Globus pallidus (tissue), 1 donor: ENCODE data around the gene NRG3.

Experiments used
- DNase-seq: peaks from one replicate; pipeline ENCODE4 v3.0.0-alpha.2; 2015; ENCODE audit warnings: low spot score

The NRG3 gene

GRCh38 chr10:82213784-82214183, 338.8 kb downstream of the NRG3 start:
- peak; percentile 41 for DNase-seq

- no peak for DNase-seq
These were observed 346.1 kb downstream of the NRG3 start for GRCh38 chr10:82221056-82221455.

DNA sequence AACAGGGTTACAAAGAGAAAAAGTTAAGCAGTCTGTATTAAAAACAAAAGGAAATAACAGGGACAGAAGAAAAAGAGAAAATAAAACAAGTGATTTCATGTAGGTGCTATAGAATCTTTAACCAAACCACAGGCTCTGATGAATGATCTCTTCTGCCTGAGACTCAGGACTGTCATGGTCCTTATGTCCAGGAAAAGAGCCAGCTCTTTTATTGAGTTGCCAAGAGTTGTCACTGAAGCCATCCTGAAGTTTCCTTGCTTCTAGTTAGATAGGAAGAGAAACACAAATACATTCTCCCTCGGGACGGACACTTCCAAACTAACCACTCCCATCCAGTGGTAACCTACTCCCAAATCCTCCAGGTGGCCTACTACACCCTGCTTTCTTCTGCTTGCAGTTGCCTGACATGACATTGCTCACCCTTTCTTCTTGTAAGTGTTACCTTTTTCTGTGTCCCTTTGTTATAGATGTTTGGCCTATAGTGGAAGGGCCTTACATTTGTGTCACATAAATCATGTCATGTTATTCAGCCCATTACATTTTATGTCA, 346.7 kb downstream of the NRG3 start:
- DNase-seq: no peak

- no peak for DNase-seq
These were observed 353.7 kb downstream of the NRG3 start for GRCh38 chr10:82228701-82229100.

GRCh38 chr10:82234173-82234572, 359.2 kb downstream of the NRG3 start:
- no peak for DNase-seq

GRCh38 chr10:82236084-82236731, 361.2 kb downstream of the NRG3 start:
- no peak for DNase-seq

- DNase-seq: no peak
These were observed 363.3 kb downstream of the NRG3 start for GRCh38 chr10:82238291-82238690.

DNA sequence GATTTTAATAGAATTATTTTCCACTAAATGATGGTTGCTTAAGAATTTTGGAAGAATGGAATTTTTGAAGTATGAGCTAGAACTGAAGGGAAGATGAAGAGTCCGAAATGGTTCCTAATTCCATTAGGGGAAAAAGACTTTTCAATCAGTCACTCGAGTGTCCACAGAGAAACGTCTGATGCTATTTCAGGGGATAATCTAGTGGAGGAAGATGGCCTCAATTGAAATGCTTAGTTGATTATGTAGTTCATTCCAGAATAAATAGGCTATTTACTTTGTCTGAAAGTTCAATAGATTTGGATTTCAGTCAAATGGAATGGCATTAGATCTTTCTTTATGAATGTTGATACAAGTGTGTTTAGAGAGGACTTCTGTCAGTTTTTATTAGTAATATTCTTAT, 365.4 kb downstream of the NRG3 start:
- DNase-seq: no peak

DNA sequence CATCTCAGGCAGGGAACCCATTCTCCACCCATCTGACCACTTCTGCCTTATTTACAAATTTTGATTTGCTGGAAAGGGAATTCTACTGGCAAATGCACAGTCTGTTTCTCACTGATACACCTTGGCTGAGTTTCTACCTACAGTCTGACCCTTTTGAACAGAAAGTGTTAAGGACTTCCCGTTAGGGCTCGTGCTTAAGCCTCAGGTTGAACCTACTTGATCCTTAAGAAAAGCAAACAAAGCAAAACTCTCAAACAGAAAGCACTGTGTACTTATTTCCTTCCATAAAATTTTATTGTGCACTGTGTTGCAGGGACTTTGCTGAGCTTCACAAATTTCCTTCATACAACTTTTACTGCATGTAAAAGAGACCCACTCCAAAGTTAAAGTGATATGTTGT, 367.8 kb downstream of the NRG3 start:
- DNase-seq: no peak

- DNase-seq: no peak
These were observed 370.2 kb downstream of the NRG3 start for GRCh38 chr10:82245157-82245556.

DNA sequence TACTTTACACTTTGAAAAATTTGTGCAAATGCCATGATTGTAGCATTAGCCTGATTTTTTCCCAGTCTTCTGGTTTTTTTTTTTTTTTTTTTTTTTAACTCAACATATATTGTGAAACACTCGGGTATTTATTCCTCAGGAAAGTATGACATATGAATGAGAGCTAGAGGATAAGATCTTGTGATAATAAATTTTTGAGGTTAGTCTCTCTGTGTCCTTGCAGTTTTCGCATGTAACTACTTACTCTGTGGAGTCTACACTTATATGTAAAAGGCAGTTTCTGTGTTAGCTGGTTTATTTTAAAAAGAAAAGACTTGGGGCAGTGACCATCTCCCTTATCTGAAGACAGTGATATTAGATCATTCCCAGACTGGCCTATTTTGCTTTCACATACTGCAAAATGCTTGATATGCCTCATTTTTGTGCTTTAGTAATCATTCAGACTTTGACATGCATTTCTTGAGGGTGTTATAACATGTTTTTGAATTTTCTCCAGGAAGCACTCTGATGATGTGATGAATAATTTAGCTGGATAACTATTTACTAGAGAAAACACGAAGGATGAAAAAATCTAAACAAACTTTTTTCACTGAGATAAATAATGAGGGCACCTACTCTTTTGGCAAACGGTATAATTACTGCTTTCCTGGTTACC, 371.0 kb downstream of the NRG3 start:
- DNase-seq: no peak

GRCh38 chr10:82249141-82249540, 374.1 kb downstream of the NRG3 start:
- DNase-seq: no peak

- no peak for DNase-seq
These were observed 376.4 kb downstream of the NRG3 start for GRCh38 chr10:82251222-82251906.

DNA sequence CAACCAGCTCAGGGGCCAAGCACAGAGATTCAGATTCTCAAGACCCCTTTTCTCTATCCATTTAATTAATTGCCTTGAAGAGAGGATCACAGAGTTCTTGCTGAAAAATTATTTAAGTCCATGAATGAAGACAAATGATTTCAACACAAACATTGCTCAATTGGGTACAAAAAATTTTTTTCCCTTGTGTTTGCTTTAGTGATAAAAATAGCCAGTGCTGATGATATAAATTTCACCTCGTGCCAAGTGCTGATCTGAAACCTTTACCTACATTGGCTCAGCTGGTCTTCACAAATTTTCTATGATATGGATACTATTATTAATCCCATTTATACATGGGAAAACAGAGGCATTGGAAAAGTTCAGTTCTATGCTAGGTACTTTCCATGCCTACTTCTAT, 377.1 kb downstream of the NRG3 start:
- DNase-seq: no peak

DNA sequence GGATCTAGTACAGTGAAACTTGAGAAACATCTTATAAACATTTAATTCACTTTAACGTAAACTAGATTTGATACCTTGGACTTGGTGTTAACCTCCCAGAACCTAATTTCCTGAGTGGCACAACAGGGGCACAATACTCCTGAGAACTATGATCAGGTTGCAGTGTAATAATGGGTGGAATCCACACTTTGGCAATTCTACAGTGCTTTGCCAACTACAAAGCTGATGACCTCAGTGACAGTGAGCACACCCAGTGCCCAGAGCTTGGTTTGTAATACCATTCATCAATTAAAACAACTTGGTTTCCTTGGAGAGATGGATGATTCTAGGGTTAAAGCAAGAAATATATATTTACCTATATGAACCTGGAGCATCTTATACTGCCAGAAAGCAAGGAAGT, 379.2 kb downstream of the NRG3 start:
- no peak for DNase-seq

DNA sequence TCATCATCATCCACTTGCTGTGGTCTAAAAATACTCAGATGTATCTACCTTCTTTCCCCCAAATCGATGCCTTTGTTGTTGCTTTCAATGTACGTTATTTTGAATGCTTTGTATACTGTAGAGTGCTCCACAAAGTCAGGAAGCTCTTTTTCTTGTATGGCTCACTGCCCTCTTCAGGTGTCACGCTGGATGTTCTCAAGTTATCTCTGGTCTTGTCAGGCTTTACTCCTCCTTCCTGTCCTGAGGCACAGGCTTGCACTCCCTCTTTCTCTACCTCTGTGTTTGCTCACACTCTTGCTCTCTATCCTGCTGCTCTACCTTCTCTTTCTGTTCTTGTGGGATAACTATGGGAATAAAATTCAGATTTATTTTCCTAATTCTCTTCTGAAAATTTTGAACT, 381.3 kb downstream of the NRG3 start:
- no peak for DNase-seq

DNA sequence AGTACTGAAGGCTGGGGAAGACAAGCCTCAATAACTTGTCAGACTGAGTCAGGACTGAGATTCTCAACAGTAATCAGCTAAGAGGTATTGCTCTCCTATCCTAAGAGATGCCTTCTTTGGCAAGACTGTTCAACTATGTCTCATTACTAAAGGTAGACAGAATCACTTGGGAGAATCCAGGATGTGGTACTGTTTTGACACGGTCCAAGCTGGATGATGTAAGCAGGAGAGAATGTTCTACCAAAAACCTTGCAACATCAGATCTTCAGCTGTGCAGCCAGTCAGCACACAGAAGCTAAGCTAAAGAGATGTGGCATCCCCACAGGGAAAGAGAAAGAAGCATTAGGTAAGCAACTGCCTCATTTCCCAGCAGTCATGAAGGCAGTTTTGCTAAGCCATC, 391.4 kb downstream of the NRG3 start:
- no peak for DNase-seq

DNA sequence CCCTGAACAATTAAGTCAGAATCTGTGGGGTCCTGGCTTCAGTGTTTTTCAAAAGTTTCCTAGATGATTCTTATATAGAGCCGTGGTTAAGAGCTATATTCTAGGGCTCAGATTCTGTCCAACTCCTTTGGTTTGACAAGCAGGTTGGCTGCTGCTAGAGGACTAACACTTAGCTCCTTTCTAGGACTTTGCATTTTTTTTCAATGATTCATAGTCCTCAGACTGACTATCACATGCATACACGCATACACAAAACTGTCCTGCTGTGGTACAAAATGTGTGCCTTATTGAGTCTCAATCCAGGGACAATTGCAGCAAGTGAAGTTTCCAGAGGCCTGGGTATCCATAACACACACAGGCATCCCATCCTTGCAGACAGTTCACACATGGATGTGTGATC, 392.0 kb downstream of the NRG3 start:
- no peak for DNase-seq

GRCh38 chr10:82267465-82267864, 392.5 kb downstream of the NRG3 start:
- no peak for DNase-seq

DNA sequence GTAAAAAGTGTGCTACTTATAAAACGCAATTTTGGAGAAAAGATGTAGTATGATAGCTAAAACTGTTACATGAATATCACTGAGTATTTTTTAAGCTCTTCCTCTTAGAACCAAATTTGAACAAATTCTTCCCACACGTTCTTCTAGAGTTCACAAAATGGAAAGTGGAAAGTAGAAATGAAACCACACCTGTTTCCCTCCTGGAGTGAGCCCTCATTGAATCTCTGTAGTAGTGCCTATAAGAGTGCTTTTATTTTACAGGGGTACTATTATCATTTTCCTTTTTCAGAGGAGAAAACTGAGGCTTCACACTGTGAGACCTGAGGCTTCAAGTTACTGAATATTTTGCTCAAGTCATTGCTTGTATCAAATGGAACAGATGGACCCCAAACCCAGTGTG, 393.0 kb downstream of the NRG3 start:
- no peak for DNase-seq

- no peak for DNase-seq
These were observed 402.6 kb downstream of the NRG3 start for GRCh38 chr10:82277591-82277990.

GRCh38 chr10:82278401-82279182, 403.6 kb downstream of the NRG3 start:
- no peak for DNase-seq
